ENCODE measurements around the gene CYP39A1.

- no peak for TF ChIP-seq CTCF (conservative IDR thresholded peaks at IDR 0.05; ENCODE audit: low read depth, low read length)
- no peak for TF ChIP-seq EZH2 (IDR thresholded peaks at IDR 0.05; ENCODE audit: borderline replicate concordance, low read depth, low read length, poor library complexity, severe bottlenecking)
Observed at GRCh38 chr6:46586906-46587305, 65.7 kb downstream of the CYP39A1 start.
